Measurements from ENCODE around the gene FAM3A.

FAM3A gene

GRCh38 chrX:154508384-154508745, 7.7 kb downstream of the FAM3A start:
- TF ChIP-seq CTCF (IDR thresholded peaks at IDR 0.05), result no peak

GRCh38 chrX:154507673-154508383, 8.2 kb downstream of the FAM3A start:
- TF ChIP-seq CTCF (IDR thresholded peaks at IDR 0.05), result no peak

GRCh38 chrX:154506483-154507332, 9.3 kb downstream of the FAM3A start:
- no peak for TF ChIP-seq CTCF (IDR thresholded peaks at IDR 0.05)

- no peak for TF ChIP-seq CTCF (IDR thresholded peaks at IDR 0.05)
Measured at GRCh38 chrX:154505734-154506133, 10.3 kb downstream of the FAM3A start.

- TF ChIP-seq CTCF (IDR thresholded peaks at IDR 0.05), result no peak
Measured at GRCh38 chrX:154502989-154503388, 13.0 kb downstream of the FAM3A start.

- TF ChIP-seq CTCF (IDR thresholded peaks at IDR 0.05), result no peak
Measured at GRCh38 chrX:154502098-154502497, 13.9 kb downstream of the FAM3A start.

- TF ChIP-seq CTCF (IDR thresholded peaks at IDR 0.05), result no peak
Measured at GRCh38 chrX:154495472-154495922, 20.5 kb downstream of the FAM3A start.
